ENCODE data around the gene ZNF311.
"Not testable (repeated sequence)": the region's sequence is repeated elsewhere in the genome, so short reads cannot be mapped to it uniquely, and the experiment has no call there.

The ZNF311 gene

DNA sequence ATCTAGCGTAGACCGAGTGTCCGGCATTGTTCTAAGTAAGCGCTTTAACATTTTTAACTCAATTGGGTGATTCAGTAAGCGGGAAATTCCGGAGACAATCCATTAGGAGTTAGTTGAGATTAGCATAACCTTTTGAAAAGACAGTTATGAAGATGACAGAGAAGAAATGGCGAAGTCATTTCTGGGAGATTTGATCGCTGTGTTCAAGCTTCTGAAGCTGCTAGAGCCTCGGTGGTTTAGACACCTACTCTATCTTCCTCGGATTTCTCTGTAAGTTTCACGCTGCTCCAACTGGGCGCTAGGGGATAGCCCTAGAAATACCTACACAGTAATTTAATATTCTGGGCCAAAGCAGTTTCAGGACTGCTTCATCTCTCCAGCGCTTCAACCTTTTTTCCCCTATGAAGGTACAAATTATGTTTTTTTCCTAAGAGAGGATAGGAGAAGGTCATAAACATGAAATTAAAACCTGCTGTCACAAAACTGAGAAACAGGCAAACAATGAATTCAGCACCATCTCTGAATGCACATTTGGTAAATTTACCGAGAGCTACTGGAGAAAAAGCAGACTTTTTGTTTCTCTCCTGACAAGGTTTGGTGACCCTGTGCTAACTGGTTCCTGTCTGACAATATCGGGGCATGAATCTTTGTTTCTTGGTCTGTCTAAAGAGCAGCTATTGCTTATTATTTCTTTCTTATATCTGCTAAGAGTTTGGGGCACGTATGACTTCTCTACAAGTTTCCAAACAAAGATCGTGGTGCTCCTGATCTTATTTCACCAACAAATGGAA, 22.4 kb downstream of the ZNF311 start:
- DNase-seq = no peak

DNA sequence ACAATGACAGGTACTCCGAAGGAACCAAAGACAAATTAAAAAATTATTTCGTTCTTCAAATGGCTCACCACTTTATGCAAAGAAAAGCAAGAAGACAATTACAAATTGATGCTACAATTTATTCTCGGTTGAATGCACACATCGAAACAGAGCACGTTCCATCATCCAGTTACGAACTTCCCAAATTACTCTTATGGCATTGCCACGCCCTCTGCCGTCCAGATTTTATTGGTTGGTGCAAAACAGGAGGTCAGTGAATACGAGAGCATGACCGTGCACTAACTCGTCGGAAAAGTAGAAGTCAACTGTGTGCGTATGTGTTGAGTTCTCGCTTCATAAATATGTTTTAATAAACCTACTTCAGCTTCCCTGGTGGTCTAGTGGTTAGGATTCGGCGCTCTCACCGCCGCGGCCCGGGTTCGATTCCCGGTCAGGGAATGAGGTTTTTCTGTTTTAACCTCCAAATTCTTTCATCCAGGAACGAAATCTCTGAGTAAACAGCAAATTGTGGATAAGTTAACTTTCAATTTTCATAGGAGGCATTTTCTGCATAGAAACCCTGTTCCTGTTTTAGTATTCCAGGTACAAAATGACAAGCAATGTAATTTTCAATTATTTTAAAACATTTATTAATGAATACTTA, 23.2 kb downstream of the ZNF311 start:
- peak; percentile 84 for DNase-seq

DNA sequence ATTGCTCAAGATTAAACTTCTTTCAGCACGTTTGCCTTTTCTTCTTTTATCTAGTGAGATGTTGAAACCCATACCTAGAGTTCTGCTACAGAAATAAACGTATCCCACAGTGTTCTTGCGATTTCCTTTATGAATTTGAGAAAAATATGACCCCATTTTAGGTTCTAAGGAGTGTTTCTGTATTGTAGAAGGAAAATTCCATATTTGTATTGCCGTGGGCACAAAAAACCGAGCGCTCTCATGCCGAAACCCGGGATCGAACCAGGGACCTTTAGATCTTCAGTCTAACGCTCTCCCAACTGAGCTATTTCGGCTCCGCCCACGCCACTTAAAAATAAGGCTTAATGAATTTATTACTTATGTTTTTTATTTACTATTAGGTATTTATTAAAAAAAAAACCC, 23.7 kb downstream of the ZNF311 start:
- DNase-seq = peak; percentile 82

DNA sequence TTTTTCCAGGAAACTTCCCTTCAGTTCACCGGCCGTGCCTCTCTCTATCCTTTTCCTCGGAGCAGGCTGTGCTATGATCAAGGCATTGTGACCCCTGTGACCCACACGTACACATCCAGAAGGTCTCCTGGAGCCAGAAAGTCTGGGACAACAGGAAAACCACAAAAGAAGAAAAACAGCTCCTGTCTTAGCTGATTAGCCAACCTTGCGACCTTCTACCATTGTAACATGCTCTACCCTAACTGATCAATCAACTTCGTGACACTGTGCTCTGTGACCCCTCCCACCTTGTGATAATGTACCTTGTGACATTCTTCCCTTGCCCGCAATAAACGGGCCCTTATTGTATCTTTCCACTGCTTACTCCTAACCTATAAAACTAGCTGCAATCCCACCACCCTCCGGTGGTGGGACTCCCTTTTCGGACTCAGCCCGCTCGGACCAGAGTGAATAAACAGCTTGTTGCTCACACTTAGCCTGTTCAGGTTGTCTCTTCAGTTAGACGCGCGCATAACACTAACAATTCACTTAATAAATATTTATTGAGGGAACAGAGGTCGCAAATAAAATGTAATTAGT, 24.2 kb downstream of the ZNF311 start:
- peak; percentile 48 for DNase-seq

DNA sequence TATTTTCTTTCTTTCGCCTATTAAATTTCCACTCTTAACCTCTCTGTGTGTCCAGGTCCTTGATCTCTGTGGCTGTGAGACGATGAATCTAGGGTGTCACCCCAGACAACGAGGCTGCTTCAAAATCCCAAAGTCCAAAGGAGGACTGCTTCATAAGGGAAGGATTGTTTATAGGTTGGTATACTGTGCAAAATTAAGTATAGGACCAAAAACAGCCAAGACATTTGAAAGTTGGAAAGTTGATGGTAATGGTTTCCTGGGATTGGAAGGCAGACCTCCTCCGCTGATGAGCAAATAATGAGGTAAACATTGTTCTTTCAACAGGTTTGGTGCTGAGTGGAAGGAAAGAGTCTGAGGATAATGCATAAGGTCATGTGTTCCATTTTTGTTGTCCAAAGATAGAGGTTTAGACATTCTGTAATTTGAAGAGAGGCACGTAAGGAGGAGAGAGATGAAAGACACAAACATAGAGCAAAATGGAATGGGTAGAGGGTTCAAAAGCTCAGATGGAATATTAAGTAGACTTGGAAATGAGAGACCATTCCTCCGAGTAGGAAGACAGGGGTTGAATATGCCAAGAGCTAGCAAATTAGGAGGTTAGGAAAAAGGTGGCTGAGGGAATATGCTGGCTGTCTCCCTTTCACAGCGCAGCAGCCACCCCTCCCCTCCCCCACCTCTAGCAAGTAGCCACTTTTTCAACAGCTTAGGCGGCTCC, 24.8 kb downstream of the ZNF311 start:
- no peak for DNase-seq

DNA sequence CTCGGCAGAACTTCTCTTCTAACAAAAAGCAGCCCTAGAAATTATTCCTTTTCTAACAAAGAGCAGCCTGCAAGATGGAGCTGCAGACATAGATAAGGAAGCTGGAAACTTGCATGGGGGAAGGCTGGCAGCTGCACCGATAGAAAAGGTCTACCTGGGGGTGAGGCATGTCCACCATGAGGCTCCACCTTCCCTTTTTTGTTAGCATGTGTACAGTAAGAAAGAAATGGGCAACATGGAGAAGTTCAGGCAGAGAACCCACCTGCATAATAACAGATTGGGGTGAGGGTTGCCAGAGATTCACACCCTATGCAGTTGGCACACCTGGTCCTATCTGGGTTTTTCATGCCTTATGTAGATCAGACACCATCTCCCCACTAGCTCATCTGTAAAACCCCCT, 25.4 kb downstream of the ZNF311 start:
- no peak for DNase-seq

DNA sequence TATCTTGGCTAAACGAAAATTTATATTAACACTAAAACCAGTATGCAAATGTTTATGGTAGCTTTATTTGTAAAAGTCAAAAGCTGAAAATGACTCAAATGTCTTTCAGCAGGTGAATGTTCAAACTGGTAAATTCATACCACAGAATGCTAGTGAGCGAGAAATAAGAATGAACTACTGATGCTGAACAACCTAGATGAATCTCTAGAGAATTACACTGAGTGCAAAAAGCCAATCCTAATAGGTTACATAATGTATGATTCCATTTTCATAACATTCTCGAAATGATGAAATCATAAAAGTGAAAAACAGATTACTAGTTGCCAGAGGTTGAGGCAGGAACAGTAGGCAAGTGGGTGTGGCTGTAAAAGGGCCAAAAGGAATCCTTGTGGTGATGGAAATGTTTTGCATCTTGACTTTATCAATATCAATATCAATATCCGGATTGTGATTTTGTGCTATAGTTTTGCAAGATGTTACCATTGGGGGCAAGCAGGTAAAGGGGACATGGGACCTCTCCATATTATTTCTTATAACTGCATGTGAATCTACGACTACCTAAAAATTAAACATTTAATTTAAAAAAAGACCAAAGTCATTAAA, 26.1 kb downstream of the ZNF311 start:
- no peak for DNase-seq

DNA sequence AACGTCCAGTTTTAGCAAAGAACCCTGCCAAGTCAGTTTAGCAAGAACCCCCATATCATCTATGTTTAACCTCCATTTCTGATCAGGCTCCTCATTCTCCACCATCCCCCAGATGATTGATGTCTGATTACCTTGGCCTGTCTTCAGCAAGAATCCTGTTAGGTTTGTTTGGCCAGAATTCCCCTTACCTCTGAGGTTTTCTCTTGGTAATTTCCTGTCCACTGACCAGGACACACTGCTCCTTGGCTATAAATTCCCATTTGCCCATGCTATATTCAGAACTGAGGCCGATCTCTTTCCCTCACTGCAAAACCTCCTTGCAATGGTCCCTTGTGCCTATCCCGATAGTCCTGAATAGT, 27.0 kb downstream of the ZNF311 start:
- DNase-seq = no peak

DNA sequence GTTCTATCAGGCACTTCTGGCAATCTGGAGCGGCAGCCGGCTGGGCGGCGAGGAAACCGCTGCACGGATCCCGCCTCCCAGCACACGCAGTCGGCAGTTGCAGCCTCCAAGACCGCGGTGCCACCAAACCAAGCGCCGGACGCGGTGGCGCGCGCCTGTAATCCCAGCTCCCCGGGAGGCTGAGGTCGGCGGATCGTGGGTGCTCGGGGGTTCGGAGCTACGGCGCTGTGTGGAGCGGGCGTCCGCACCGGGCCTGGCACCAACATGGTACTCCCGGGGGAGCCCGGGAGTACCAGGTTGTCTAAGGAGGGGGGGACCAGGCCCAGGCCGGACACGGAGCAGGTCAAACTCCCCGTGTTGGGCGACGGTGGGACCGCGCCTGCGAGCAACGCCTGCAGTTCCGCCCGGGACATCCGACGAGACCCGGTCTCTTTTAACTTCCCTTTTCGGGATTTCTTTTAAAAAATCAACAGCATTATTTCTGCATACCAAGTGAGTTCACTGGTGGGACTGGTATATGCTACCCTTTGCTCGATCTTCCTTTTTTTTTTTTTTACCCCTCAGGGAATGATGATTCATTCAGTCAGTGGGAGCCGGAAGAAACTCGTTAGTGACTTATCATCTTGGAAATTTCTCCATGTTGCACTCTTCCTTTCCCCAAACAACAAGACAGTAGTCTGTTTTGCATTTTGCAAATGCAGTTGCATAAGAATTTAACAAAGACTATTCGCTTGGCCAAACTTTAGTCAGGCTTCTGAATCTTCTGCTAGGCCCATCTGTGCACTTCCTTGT, 27.6 kb downstream of the ZNF311 start:
- DNase-seq = peak; percentile 28

DNA sequence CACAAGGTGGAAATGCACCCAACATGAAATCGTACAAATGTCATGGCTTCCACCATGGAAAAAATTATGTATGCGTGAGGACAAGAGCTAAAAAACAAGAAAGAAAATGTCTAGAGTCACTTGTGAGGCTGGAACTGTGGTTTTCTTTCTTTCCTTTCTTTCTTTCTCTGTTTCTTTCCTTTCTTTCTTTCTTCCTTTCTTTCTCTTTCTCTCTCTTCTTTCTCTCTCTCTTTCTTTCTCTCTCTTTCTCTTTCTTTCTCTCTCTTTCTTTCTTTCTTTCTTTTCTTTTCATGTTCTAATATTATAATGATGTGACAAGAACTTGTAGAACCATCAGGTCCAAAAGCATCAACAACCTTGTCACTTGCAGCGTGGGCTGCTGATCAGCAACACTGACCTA, 28.4 kb downstream of the ZNF311 start:
- no peak for DNase-seq

DNA sequence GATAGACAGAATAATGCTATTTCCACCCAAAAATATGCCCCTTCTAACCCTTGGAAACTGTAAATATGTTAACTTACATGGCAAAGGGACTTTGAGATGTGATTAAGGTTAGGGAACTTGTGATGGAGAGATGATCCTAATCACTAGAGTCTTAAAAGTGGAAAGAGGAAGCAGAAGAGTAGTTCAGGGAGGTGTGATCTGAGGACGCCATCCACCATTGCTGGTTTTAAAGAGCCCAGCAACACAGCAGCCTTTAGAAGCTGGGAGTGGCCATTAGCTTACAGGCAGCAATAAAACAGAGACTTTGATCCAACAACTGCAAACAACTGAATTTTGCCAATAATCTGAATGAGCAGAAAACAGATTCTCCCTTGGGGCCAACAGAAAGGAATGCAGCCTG, 30.6 kb downstream of the ZNF311 start:
- no peak for DNase-seq

DNA sequence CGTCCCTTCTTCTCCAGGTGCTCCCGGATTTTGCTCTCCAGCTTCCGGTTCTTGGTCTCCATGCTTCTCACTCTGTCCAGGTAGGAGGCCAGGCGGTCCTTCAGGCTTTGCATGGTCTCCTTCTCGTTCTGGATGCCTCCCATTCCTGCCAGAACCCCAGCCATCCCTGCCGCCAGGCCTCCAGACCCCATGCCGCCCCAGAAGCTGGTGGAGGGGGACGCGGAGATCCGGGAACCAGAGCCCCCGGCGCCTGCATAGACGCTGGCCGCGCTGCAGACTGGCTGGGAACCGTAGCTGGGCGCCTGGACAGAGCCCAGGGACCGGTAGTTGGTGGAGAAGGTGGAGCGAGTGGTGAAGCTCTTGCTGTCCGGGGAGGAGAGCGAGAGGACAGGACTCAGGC, 35.1 kb downstream of the ZNF311 start:
- not testable (repeated sequence) for DNase-seq

DNA sequence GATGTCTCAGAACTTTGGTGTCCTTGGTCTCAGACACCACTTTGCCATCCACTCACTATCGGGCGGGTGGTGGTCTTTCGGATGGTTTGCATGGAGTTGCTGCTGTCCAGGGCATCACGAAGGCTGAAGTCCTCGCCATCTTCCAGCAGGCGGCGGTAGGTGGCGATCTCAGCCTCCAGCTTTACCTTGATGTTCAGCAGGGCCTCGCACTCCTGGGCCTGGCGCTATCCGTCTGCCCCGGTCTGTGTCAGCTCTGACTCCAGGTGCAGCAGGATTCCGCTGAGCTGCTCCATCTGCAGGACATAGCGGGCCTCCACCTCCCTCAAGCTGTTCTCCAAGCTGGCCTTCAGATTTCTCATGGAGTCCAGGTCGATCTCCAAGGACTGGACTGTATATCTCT, 36.0 kb downstream of the ZNF311 start:
- no peak for DNase-seq

DNA sequence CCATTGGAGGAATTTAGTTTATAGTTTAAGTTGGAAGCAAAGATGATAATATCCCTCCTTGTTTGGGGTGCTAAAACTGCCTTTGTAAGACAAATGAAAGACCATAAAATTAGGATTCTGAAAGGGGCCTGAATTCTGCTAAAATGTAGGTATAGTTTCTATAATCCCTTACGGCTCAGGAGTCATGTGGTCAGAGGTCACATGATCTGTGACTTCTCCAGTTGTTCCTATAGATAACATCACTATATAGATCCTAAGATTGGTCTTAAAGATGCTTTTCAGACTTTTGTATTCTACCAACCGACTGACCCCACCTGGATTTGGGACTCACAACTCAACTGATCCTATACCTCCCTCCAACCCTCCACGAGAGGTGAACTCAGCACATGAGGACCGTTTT, 36.6 kb downstream of the ZNF311 start:
- no peak for DNase-seq

DNA sequence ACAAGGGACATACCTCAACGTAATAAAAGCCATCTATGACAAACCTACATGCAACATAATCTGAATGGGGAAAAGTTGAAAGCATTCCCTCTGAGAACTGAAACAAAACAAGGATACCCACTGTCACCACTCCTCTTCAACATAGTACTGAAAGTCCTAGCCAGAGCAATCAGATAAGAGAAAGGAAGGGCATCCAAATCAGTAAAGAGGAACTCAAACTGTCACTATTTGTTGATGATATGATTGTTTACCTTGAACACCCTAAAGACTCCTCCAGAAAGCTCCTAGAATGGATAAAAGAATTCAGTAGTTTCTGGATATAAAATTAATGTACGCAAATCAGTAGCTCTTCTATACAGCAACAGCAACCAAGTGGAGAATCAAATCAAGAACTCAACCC, 39.4 kb downstream of the ZNF311 start:
- no peak for DNase-seq

DNA sequence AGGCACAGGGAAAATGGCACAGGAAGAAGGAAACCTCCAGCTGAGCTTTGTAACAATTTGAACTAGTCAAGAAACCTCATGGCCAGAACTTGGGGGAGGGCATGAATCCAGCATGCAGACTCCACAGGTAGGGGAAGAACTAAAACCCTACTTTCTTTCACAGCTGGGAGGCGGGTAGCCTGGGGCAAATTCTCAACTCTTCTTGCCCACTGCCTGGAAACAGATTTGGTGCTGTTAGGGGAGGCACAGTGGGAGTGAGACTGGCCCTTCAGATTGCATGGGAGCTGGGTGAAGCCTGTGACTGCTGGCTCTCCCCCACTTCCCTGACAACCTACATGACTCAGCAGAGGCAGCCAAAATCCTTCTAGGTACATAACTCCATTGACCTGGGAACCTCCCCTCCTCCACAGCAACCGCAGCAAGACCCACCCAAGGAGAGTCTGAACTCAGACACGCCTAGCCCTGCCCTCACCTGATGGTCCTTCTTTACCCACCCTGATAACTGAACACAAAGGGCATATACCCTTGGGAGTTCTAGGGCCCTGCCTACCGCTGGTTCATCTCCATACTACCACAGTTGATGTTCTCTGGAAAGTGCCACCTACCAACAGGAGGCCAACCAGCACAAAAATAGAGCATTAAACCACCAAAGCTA, 44.1 kb downstream of the ZNF311 start:
- DNase-seq = no peak

DNA sequence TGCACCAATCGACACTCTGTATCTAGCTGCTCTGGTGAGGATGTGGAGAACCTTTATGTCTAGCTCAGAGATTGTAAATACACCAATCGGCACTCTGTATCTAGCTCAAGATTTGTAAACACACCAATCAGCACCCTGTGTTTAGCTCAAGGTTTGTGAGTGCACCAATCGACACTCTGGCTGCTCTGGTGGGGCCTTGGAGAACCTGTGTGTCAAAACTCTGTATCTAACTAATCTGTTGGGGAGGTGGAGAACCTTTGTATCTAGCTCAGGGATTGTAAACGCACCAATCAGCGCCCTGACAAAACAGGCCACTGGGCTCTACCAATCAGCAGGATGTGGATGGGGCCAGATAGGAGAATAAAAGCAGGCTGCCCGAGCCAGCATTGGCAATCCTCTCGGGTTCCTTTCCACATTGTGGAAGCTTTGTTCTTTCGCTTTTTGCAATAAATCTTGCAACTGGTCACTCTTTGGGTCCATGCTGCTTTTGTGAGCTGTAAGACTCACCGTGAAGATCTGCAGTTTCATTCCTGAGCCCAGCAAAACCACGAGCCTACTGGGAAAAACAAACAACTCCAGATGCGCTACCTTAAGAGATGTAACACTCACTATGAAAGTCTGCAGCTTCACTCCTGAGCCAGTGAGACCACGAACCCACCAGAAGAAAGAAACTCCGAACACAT, 46.4 kb downstream of the ZNF311 start:
- not testable (repeated sequence) for DNase-seq

DNA sequence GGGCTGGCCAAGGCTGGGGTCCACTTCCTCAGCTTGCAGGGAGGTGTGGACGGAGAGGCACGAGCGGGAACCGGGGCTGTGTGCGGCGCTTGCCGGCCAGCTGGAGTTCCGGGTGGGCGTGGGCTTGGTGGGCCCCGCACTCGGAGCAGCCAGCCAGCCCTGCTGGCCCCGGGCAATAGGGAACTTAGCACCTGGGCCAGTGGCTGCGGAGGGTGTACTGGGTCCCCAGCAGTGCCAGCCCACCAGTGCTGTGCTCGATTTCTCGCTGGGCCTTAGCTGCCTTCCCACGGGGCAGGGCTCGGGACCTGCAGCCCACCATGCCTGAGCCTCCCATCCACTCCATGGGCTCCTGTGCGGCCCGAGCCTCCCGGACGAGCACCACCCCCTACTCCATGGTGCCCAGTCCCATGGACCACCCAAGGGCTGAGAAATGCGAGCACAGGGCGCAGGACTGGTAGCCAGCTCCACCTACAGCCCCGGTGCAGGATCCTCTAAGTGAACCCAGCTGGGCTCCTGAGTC, 47.3 kb downstream of the ZNF311 start:
- DNase-seq = not testable (repeated sequence)

DNA sequence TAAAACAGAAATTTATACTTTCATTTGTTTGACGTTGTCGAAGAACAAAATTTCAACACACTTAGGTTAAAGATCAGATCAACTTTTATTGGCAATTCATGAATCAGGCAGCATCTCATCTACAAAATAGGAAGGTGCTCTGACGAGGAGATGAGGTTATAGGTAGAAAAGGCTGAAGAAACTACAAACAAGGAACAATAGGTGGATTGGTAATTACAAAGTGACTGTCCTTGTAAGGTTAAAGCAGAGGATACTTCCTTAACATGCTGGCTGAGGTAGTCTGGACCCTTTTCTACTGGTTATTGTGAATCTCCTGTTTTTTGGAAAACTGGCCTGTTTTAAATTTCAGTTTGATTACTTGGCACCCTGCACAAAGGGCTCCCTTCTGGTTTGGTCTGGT, 48.8 kb downstream of the ZNF311 start:
- no peak for DNase-seq

DNA sequence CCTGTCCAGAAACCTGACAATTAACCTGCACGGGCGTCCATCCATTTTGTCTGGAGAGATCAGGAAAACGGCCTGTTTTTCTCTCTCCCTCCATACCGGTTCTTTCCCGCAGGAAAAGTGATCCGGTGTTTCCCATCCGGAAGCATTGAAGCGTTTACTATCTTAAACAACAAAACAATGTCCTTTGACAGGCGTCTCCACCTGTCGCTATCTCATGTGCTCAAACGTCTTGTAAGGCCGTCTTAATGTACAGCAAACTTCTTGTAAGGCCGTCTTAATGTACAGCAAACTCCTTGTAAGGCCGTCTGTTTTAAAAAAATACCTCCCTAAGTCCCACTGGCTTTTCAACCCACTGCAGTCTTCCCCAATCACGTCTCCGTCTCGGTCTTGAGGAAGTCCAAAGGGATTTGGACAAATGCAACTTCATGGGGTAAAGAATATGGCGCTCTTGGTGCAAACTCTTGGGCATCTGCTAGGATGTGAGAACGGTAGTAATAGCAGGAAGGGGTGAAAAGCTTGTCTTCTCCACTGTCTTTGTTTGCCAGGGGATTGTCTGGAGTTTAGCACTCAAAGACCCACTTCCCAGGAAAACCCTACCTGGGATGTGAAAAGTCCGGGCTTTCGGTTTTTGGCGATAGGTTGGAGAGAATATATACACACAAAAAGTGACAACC, 51.4 kb downstream of the ZNF311 start:
- DNase-seq = no peak

Measured in central memory CD4-positive, alpha-beta T cell (primary cell).